Upper lobe of left lung (tissue), 4 donors: Measurements from ENCODE around the gene MED13L.

ENCODE experiments used
- EP300 ChIP-seq, 4 donors: sonication (generic); formaldehyde crosslinking; IDR thresholded peaks; one replicate each; pipeline ENCODE4 v1.5.1; 2017; ENCODE audit warnings: antibody characterized with exemption in 4 of 4, control low read depth in 2 of 4
- POLR2A ChIP-seq, 4 donors: fragments of 450-650 bp; IDR thresholded peaks; one replicate each; pipeline ENCODE4 v1.5.1; 2016 to 2017; ENCODE audit warnings: antibody characterized with exemption in 4 of 4, mild to moderate bottlenecking in 2 of 4
- POLR2AphosphoS5 ChIP-seq, 2 donors: sonication (generic); formaldehyde crosslinking; IDR thresholded peaks; one replicate each; pipeline ENCODE4 v1.5.1; 2017; ENCODE audit warnings: antibody characterized with exemption in 2 of 2
- TF ChIP-seq, protein P1 (sequence below), 6 experiments: fragments of 450-650 bp in 4 of 6; fragments of 200-600 bp in 2 of 6; sonication (generic) in 2 of 6; IDR thresholded peaks; one replicate each; pipeline ENCODE4 v1.5.1; 2016 to 2019; ENCODE audit warnings: antibody characterized with exemption in 6 of 6

DNA sequence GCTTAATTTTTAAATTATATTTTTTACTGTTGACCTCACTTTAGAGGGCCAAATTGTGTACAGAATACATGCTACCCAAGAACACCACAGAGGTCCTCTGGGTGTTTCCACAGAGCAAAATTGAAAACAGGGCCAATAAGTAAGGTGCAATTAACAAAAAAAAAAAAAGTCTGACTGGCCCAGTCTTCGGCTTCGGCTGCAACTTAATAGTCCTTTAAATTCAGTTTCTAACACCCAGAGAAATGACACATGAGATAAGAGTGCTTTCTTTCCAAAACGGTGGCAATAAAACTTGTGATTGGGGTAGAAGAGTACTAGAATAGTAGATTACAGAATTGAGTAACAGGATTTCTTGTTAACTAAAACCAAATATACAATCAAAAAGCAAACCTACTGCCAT lies 81.3 kb downstream of the MED13L start:
- TF ChIP-seq, protein P1, sequence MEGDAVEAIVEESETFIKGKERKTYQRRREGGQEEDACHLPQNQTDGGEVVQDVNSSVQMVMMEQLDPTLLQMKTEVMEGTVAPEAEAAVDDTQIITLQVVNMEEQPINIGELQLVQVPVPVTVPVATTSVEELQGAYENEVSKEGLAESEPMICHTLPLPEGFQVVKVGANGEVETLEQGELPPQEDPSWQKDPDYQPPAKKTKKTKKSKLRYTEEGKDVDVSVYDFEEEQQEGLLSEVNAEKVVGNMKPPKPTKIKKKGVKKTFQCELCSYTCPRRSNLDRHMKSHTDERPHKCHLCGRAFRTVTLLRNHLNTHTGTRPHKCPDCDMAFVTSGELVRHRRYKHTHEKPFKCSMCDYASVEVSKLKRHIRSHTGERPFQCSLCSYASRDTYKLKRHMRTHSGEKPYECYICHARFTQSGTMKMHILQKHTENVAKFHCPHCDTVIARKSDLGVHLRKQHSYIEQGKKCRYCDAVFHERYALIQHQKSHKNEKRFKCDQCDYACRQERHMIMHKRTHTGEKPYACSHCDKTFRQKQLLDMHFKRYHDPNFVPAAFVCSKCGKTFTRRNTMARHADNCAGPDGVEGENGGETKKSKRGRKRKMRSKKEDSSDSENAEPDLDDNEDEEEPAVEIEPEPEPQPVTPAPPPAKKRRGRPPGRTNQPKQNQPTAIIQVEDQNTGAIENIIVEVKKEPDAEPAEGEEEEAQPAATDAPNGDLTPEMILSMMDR (IDR thresholded peaks at IDR 0.05): no peak
- TF ChIP-seq POLR2AphosphoS5 (IDR thresholded peaks at IDR 0.05) (no peak), EP300 (IDR thresholded peaks at IDR 0.05) (no peak), POLR2A (IDR thresholded peaks at IDR 0.05) (no peak)
